ENCODE data around the gene XPNPEP1.
"Not testable (repeated sequence)": the region's sequence is repeated elsewhere in the genome, so short reads cannot be mapped to it uniquely, and the experiment has no call there.

The XPNPEP1 gene

DNA sequence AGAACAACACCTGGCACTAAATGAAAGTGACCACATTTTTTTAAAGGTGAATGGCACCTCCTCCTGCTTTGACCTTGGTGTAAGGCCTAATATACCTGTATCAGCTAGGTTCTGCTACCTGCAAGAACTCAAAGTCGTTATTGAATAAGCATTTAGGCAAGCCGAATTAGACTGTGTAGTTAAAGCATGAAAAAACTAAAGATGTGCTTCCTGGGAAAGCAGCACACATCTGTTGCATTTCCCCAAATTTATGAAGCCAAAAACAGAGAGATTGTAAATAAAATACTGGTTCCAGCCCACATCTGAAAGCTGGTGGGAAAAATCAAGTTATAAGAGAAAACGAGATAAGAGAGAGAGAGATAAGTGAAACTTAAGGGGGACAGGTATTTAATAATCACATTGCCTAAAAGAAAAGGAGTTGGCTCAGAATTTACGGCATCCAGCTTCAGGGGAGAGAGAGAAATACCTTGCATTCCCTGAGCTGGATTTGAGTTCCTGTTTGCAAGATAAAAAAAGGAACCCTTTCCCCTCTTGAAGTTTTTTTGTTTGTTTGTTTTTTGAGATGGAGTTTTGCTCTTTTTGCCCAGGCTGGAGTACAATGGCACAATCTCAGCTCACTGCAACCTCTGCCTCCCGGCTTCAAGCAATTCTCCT is 1.8 kb upstream of the XPNPEP1 start:
- no peak for DNase-seq (ENCODE audit: low read depth, low spot score)

DNA sequence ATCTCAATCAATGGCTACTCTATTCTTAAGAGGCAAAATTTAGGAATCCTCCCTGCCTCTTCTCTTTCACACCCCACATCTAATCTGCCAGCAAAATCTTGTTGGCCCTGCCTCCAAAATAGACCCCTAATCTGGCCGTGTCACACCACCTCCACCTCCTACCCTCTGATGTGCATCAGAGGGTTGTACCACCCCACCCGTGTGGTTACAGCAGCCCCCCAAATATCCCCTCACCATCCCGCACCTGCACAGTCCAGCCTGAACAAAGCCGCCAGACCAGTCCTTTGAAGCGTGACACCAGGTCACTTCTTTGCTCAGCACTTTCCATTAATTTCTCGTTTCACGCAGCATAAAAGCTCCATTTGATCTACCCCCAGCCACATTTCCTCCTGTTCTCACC is 776 bp upstream of the XPNPEP1 start:
- no peak for DNase-seq (ENCODE audit: low read depth, low spot score)

DNA sequence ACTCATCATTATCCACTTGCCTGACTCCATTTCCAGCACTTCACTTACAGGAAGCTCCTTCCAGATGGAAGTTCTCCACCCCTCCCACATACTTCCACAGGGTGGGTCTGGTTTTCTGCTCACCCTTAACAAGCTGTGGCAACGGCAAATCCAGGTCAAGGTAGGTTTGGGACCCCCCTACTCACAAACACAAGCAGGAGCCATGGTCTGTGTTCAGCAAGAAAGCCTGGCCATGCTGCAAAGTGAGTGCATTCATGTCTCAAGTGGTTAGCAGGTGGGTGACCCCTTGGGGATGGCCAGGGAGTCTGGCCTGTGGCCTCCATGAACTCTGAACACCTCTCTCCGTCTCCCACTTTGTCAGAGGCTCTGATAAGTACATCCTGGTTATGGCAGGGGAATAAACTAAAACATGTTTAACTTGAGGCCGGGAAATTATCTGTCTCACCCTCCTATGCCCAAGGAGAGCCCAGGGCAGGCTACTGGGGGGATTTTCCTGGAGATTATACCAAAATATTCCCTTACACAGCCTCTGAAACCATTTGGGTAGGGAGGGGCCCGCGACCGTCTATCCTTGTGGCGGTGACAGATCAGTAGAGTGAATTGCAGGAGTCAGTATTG is 844 bp downstream of the XPNPEP1 start:
- no peak for DNase-seq (ENCODE audit: low read depth, low spot score)

DNA sequence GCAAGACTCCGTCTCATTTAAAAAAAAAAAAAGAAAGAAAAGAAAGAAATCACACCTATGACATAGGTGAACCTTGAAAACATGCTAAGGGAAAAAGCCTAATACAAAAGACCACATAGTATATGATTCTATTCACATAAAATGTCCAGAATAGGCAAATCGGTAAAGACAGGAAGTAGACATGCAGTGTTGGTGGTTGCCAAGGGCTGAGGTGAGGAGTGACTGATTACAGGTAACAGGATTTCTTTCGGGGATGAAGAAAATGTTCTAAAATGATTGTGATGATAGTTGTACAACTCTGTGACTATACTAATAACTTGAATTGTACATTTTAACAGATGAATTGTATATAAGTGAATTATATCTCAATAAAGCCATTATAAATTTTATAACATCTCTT is 3.3 kb downstream of the XPNPEP1 start:
- no peak for DNase-seq (ENCODE audit: low read depth, low spot score)

DNA sequence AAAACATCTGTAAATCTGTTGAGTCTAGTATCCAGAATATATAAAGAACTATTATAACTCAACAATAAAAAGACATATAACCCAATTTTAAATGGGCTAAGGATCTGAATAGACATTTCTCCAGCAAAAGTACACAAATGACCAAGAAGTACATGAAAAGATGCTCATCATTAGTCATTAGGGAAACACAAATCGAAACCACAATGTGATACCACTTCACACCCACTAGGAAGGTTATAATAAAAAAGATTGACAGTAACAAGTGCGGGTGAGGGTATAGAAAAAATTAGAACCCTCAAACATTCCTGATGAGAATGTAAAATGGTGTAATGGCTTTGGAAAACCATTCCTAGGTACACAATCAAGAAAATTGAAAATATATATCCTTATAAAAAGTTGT is 4.1 kb downstream of the XPNPEP1 start:
- DNase-seq (ENCODE audit: low read depth, low spot score) = no peak

DNA sequence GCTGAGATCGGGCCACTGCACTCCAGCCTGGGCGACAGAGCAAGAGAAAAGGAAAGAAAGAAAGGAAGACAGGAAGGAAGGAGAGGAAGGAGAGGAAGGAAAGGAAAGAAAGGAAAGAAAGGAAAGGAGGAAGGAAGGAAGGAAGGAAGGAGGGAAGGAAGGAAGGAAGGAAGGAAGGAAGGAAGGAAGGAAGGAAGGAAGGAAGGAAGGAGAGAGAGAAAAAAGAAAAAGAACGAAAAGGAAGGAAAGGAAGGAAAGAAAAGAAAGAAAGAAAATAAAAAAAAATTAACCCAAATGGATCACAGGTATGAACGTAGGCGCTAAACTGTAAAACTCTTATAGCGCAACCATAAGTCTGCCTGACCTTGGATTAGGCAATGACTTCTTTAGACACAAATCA is 4.6 kb downstream of the XPNPEP1 start:
- not testable (repeated sequence) for DNase-seq (ENCODE audit: low read depth, low spot score)

DNA sequence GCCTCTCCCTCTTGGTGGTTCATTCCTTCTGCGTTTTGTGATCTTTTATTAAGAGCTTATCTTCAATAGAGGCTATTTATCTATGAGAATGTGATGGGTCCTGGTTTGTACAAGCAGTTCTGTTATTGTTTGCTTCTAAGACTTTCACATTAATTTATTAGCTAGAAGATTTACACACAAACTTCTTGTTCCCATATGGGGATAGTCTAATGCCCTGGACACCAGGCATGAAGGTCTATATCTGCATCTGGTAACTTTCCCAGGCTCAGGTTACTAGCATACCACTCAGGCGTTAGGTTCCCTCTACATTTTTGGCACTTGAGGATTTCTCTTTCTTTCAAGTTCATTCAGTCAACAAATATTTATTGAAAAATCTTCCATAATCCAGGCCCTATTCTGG is 7.7 kb downstream of the XPNPEP1 start:
- no peak for DNase-seq (ENCODE audit: low read depth, low spot score)

DNA sequence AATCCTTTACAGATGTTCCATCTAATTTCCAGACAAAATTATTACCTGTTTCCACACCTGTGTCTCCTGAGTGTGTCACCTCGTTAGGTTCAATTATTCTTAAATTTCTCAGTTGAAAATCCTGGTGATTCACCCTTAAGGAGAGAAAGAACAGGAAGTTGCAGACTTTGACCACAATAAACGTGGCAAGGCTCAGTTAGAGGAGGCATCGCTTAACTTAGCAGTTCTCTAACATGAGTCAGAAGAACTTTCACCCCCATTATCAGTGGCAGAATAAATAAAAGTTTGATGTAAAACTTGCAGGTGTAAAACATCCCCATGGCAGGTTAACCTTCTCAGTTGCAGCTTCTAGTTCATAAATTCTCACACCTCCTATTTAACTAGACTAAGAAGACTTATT is 8.3 kb downstream of the XPNPEP1 start:
- peak; percentile 87 for DNase-seq (ENCODE audit: low read depth, low spot score)

DNA sequence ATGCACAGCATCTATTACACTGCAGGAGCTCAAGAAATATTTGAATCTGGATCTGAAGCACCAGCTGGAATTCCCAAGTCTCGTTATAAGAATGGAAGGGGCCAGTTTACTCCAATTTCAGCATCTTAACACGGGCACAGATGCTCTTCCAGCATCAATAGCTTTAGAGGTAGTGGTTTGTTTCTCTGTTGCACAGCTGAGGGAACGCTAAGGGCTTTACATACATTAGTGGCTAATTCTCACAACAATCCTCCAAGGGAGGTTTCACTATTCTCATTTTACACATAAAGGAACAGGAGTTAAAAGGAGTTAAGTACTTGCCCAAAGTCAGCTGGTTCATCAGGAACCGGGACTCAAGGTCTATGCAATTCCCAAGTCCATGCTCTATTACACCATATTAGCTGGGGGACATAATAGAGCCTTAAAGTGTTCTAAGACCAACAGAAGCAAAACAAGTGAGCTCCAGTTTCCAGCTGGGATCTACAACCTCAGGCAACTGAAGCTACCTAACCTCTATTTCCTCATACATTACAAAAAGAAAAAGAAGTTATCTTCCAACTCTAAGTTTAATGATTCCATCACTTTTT is 9.9 kb downstream of the XPNPEP1 start:
- no peak for DNase-seq (ENCODE audit: low read depth, low spot score)

DNA sequence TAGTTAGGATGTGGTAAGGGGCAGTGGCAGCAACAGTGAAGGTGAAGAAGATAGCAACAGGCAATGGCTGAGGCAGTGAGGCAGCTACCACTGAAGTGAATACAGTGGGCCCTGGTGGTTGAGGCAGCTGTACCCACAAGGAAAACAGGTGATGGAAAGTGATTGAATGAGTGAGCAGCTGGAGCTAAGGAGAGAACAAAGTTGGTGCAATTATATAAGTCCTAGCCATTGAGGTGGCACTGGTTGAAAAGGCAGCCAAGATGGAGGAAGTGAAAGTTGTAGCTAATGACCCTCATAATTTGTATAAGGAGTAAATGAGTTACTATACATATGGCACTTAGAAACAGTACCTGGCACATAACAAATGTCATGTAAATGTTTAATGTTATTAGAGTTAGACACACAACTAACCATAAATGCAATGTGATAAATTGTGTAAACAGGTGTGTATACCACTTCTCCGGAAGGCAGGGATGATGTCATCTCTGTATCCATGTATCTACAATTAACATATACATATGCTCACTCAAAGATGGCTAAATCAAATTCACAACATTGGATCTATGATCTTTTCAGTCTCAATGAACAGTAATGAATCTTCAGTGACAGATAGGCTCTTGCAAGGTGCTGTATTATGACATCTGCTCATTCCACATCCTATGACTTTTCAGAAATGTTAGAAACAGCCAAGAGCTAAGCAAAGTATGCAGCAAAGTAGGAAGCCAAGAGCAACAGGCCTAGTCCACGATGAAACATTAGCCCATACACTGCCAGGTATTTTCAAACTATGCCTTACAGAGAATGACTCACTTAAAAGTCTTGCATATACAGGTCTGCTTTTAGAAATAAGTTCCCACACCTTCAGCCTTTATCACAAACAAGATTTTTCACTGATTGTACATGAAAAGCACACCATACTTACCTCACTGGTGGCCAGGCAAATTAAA is 10.7 kb downstream of the XPNPEP1 start:
- peak; percentile 86 for DNase-seq (ENCODE audit: low read depth, low spot score)

DNA sequence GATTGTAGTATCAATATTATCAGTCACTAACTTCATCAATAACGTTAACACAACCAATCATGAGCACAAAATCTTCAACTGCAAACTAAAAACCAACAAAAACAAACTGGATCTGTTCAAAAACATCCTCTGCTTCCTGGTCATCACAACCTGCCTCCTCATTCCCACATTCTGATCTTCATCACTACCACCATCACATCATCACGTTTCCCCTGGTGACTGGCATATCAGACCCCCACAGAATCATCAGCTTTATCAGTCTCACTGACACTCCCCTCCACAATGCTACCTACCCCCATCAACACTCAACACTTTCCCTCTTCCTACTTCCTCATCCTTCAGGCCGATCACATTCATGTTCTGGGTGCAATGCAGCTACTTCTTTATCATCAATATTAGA is 11.4 kb downstream of the XPNPEP1 start:
- DNase-seq (ENCODE audit: low read depth, low spot score) = no peak

DNA sequence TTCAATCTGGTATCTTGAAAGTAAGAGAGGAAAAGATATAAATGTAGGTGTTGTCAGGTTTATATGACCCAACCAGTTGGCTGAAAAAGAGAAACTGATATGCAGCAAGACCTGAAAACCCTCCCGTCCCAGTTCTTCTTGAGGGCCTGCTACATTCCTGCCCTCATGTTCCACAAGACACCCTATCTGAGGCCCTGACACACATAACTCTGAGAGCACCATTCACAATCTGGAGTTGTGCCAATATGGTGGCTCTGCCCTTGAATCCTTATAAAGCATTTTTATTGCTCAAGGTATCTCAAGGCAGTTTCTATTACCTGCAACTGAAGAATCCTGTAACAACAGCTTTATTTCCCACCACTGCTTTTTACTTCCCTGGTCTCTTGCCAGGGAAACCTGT is 17.0 kb downstream of the XPNPEP1 start:
- DNase-seq (ENCODE audit: low read depth, low spot score) = no peak

DNA sequence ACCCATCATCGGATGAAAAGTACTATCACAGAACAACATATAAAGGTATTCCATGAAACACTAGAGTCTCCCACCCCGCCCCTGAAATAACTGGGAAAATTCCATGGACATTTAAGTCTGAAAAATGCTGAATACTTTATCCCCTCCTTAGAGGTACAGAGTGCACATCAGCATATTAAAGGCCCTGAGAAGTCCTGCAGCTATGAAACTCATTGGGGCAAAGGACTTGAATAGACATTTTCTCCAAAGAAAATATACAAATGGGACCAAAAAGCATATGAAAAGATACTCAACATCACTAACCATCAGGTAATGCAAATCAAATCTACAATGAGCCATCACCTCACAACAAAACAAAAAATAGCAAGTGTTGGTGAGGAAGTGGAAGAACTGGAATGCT is 18.9 kb downstream of the XPNPEP1 start:
- DNase-seq (ENCODE audit: low read depth, low spot score) = no peak

DNA sequence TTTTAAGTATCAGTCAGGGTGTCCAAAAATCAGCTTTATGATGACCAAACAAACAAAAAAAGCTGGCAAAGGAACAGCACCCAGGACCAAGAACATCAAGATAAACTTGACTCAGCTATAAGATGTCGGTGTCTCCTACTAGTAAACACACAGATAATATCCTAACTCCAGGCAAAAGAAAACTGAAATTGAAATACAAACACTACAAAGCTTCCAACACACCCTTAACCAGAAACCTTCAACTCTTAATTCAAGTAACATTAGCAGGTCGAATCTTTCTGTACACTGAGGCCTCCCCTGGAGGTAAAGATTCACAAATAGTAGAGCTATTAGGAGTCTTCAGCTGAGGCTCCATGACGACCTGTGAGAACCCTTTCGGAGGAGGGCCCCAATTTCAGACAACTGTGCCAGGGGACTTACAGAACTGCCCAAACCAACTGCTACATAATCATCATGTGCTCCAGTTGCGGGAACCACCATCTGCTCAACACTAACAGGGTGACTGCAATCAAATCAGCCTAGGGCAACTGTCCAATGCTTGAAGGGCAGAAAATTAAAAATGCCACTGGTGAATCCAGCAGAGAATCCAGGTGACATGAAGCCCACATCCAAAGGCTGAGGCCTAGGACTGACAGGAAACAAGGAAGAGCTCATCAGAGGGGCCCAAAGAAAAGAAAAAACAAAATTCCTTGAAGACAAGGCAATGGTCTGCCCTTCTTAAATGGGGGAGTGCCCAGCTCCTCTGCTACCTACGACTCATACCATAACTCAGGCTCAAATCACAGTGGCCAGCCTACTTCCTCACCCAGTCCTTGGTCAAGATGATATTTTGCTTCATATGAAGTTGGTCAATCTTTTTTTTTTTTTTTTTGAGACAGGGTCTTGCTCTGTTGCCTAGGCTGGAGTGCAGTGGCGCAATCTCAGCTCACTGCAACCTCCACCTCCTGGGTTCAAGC is 20.0 kb downstream of the XPNPEP1 start:
- DNase-seq (ENCODE audit: low read depth, low spot score) = no peak

DNA sequence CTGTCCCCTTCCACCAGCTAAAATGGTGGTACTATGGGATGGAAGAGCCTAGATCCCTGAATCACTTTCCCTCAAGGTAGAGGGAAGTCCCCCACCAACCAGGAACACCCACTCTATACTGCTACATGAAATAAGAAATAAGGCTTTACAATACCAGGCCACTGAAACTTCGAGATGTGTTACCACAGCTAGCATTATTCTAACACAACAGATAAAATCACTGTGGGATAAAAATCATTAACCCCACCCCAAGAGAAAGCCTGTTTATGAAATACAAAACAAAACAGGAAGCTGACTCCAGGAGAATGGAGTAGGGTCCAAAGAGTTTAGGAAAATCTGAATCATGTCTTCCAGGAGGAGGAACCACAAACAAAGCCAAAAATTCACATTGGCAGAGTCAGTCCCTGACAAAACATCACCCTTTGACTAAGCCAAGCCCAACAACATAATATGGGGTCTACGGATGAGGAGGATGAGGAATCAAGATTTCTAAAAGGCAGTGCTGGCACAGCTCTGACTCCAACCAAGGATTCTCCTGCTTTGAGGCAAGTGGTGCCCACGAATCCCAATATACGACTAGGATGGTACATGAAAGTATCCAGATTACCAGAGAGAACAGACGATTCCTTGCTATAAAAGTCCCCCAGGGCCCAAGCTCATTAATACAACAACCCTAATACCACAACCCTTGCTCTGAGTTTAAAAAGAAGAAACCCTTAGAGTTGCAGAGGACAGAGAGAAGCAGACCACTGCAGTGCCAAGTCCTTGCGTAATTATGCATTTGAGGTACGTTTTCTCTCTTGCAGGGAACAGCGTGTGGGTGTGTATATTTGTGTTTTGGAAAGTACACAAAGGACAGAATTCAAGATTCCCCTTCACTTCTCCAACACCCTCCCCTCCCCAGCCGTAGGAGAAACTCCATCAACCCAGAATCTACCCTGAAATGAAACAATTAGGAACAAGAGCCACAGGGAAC is 23.7 kb downstream of the XPNPEP1 start:
- peak; percentile 67 for DNase-seq (ENCODE audit: low read depth, low spot score)

DNA sequence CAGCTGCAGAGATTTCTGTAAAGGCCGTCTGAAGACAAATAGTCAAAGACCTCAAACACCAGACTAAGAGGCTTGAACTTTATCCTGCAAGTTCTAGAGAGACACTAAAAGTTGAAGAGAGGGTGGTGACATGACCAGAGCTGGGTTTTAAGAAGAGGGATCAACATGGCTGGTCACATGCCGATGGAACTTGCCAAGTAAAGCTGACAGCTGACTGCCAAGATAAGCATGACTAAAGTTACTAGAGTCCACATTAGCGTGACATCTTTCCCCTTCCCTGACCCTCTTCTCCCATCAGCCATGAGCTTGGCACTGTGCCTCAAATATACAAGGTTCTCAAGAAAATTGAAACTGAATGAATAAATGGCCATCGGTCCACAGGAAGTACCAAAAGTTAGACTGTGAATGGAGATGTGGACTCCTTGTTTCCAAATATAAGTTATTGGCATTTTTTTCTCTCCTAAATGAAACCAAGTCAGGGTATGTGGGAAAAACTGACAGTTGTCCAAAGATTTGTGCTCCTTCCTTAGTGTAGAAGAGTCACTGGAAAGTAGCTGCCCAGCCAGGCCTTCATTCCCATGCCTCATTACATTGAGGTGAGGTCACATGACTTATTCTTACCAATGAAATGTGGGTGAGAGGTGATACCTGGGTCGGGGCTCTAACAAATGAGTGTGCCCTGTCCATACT is 24.5 kb downstream of the XPNPEP1 start:
- peak; percentile 21 for DNase-seq (ENCODE audit: low read depth, low spot score)

DNA sequence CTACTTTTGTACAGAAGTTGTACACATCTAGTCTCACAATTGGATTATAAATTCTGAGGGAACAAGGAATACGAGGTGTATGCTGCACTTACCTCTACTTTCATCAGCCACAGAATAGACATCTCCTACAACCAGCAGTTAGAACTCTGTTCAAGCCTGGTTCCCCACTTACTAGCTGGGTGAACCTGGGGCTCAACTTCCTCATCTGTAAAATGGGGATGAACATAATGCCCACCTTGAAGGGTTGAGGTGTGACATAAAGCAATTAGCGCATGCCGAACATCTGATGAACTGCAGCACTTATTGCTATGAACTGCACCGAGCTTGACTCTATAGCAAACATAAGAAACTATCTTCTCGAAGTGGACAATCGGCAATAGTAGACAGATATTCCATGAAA is 25.3 kb downstream of the XPNPEP1 start:
- no peak for DNase-seq (ENCODE audit: low read depth, low spot score)

DNA sequence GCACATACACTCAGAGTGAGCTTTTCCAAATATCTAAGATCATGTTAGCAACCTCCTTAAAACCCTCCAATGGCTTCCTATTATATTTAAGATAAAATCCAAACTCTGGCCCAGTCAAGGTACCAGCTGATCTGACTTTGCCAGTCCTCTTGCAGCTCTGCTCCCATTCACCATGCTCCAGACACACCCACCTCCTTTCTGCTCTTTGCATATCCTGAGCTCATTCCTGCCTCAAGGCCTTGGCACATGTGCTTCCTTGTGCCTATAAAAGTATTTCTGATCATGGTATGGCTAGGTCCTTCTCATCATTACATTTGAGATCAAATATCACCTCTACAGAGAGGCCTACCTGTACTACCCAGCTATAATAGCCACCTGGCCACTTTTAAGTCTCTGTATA is 27.5 kb downstream of the XPNPEP1 start:
- DNase-seq (ENCODE audit: low read depth, low spot score) = no peak

DNA sequence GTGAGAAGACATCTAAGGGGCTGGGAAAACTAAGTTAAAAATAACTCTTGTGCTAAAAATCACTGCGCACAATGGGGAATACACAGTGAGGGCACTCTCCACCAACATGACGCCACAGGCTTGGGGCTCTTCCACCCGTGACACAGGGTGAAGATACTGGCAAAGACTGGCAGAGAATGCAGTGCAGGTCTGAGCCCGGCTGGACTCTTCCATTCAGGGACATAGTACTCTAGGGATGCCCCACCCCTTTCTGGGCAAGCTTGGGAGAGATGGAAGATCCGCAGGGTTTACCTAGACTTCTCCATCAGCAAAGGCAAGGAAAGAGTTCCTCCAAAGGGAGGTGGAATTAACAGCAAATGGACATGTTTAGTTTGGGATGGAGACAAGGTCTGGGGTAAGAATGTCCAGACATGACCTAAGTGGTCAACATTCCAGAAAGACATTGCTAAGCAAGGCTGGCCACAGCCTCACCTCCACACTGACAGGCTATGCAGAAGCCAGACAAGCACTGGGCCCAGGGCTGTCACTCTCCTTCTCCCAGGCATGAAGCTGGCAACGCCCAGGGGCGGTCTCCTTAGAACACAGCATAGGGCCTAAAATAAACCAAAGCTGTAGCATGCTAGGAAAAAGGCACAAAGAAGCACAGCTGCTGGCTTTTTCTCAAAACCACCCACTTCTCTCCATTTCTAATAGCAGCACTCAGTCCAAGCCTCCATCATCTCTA is 28.1 kb downstream of the XPNPEP1 start:
- peak; percentile 88 for DNase-seq (ENCODE audit: low read depth, low spot score)
